Fibroblast of villous mesenchyme (primary cell): ENCODE measurements around the gene FAM136A. TPM values are rescaled to one million over a fixed set of nuclear protein-coding genes. Genes with fewer than 3 reads are reported as not detected.

Source experiments
- DNase-seq: peaks from one replicate; pipeline ENCODE4 v3.0.0-alpha.2; 2010; ENCODE audit warnings: low read depth
- H3K4me3 ChIP-seq: 2 replicates; pipeline ENCODE4 v1.5.1; 2011; ENCODE audit warnings: low read depth, mild to moderate bottlenecking, low read length
- small RNA-seq: library from RNA; depleted of rRNA; stranded (forward); fragments of <200 nt; gene quantifications from one replicate; pipeline ENCODE3, GENCODE V24; 2012
- total RNA-seq: library from RNA; depleted of rRNA; stranded (reverse); fragments of >200 nt; gene quantifications from 2 replicates; pipeline ENCODE4 v1.2.3, GENCODE V29; 2012
- TF ChIP-seq, protein P1 (sequence below): IDR thresholded peaks from 2 replicates; pipeline ENCODE4 v1.5.1; 2012; ENCODE audit warnings: low read depth, mild to moderate bottlenecking, low read length; ENCODE audit not compliant: insufficient read depth

The FAM136A gene
- total RNA-seq, 1 donor = 32.8 TPM

DNA sequence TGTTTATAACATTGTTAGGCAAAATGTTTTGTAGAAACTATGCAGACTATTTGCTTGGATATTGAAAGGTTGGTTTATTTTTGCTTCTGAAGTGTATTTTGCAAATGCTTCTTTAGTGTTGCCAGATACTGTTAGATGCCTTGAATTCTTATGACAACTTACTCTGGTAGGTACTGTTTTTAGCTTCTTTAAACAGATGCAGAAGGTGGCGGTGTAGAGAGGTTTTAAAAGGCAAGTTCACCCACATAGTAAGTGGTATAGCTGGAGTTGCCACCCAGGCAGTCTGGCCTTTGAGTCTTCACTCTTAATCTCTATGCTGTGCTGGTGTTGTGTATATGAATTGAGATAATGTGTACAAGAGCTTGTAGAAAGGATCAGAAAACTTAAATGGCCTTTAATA is 40.4 kb downstream of the FAM136A start:
- no peak for DNase-seq
- TF ChIP-seq, protein P1, sequence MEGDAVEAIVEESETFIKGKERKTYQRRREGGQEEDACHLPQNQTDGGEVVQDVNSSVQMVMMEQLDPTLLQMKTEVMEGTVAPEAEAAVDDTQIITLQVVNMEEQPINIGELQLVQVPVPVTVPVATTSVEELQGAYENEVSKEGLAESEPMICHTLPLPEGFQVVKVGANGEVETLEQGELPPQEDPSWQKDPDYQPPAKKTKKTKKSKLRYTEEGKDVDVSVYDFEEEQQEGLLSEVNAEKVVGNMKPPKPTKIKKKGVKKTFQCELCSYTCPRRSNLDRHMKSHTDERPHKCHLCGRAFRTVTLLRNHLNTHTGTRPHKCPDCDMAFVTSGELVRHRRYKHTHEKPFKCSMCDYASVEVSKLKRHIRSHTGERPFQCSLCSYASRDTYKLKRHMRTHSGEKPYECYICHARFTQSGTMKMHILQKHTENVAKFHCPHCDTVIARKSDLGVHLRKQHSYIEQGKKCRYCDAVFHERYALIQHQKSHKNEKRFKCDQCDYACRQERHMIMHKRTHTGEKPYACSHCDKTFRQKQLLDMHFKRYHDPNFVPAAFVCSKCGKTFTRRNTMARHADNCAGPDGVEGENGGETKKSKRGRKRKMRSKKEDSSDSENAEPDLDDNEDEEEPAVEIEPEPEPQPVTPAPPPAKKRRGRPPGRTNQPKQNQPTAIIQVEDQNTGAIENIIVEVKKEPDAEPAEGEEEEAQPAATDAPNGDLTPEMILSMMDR = no peak
- no peak overlapping the region for H3K4me3 ChIP-seq

DNA sequence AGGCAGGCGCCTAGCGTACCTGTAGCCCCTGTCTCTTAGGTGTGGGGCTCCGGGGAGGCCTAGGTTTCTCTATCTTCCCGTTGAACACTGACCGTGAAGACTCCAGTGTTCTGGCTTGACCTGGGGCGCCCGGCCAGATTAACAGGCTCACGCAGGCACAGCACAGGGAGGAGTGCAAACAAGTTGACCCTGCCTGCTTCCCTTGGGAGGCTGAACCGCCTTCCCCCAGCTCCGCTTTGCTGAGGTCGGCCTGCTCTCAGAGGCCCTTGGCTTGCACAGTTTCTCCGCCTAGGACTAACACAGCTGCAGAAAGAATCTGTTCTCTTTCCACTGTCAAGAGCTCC is 43.4 kb downstream of the FAM136A start:
- H3K4me3 ChIP-seq = peak overlapping the region; percentile 78
- DNase-seq = peak; percentile 72
- TF ChIP-seq, protein P1 = no peak

GRCh38 chr2:70255637-70256314 is 46.1 kb downstream of the FAM136A start:
- H3K4me3 ChIP-seq = no peak overlapping the region
- TF ChIP-seq, protein P1 = no peak
- no peak for DNase-seq

GRCh38 chr2:70250434-70250833 is 51.4 kb downstream of the FAM136A start:
- TF ChIP-seq, protein P1 = no peak
- no peak for DNase-seq
- H3K4me3 ChIP-seq = no peak overlapping the region

- H3K4me3 ChIP-seq = peak within 1 kb of the TSS; percentile 93
- TF ChIP-seq, protein P1 = no peak
- DNase-seq = peak; percentile 99
Observed at GRCh38 chr2:70248181-70248847, 53.6 kb downstream of the FAM136A start, which contains the start of gene TIA1. Gene TIA1, minus strand, starts transcription at chr2:70248628. Its CDS starts 198 bp downstream, at chr2:70248430.

GRCh38 chr2:70247364-70248180 is 54.3 kb downstream of the FAM136A start:
- TF ChIP-seq, protein P1 = no peak
- peak; percentile 29 for DNase-seq
- peak overlapping the region; percentile 93 for H3K4me3 ChIP-seq

Small RNA genes lying within 50 kb of the gene (small RNA-seq; reads per million reads assigned to genes)
- gene AC016700.2 (not detected), gene MIR1285-2 (not detected)

Other genes with a start within 250 kb of the FAM136A start
- gene PCBP1, start 214.6 kb downstream of the FAM136A start, total RNA-seq = 32.9 and 45.3 TPM in 2 replicates
- 14.5 and 33.7 TPM in 2 replicates for gene C2orf42, start 111.0 kb downstream of the FAM136A start, total RNA-seq
- gene TIA1, start 53.4 kb downstream of the FAM136A start, total RNA-seq = 85.7 and 114 TPM in 2 replicates
- gene PCYOX1, start 43.9 kb downstream of the FAM136A start, total RNA-seq = 49.6 and 78.2 TPM in 2 replicates
- 197 and 224 TPM in 2 replicates for gene SNRPG, start 8.3 kb downstream of the FAM136A start, total RNA-seq